Lung (tissue), 12 donors: Measurements from ENCODE around the gene AHDC1. TPM values are rescaled to one million over a fixed set of nuclear protein-coding genes. Genes with fewer than 3 reads are reported as not detected.

Source experiments
- ATAC-seq: fragments of 200-7000 bp; cut with Tn5 transposase; one replicate; pipeline ENCODE4 v1.9.1; 2020; ENCODE audit warnings: moderate number of reproducible peaks; ENCODE audit not compliant: insufficient read depth, low FRiP score
- DNase-seq, 3 donors: peaks; one replicate each; pipeline ENCODE4 v3.0.0-alpha.2; 2013 to 2017
- H3K27ac ChIP-seq, 2 donors: one replicate each; pipeline ENCODE4 v1.5.1; 2013; ENCODE audit warnings: mild to moderate bottlenecking in 2 of 2, moderate library complexity in 2 of 2, control low read depth in 1 of 2, inconsistent platforms in 1 of 2, low read depth in 1 of 2, low read length in 1 of 2
- H3K27me3 ChIP-seq, 3 donors: one replicate each; pipeline ENCODE4 v1.5.1; 2013; ENCODE audit warnings: low read length in 2 of 3; ENCODE audit not compliant: control insufficient read depth in 3 of 3, insufficient read depth in 3 of 3
- H3K36me3 ChIP-seq, 4 donors: one replicate each; pipeline ENCODE4 v1.5.1; 2013; ENCODE audit warnings: low read length in 4 of 4, mild to moderate bottlenecking in 1 of 4, moderate library complexity in 1 of 4; ENCODE audit not compliant: control insufficient read depth in 4 of 4, insufficient read depth in 4 of 4
- H3K4me1 ChIP-seq, 5 donors: one replicate each; pipeline ENCODE4 v1.5.1; 2013; ENCODE audit warnings: low read length in 5 of 5, mild to moderate bottlenecking in 2 of 5, moderate library complexity in 1 of 5; ENCODE audit not compliant: control insufficient read depth in 5 of 5, insufficient read depth in 5 of 5
- H3K4me3 ChIP-seq: one replicate; pipeline ENCODE4 v1.5.1; 2013; ENCODE audit warnings: mild to moderate bottlenecking, control low read depth, moderate library complexity
- H3K9ac ChIP-seq, 2 donors: one replicate each; pipeline ENCODE4 v1.5.1; 2013; ENCODE audit warnings: low read length in 2 of 2, control low read depth in 1 of 2; ENCODE audit not compliant: insufficient read depth in 1 of 2
- H3K9me3 ChIP-seq, 4 donors: one replicate each; pipeline ENCODE4 v1.5.1; 2013; ENCODE audit warnings: low read length in 3 of 4, mild to moderate bottlenecking in 1 of 4, moderate library complexity in 1 of 4; ENCODE audit not compliant: control insufficient read depth in 4 of 4, insufficient read depth in 3 of 4
- WGBS, 2 donors: extraction: QIAGEN DNeasy Blood & Tissue Kit; methylation state at CpG; one replicate each; pipeline ENCODE4 v1.1.7; 2013; 5-methylcytosine and 5-hydroxymethylcytosine counted together
- polyA plus RNA-seq, 2 donors: library from polyadenylated mRNA; stranded (reverse); fragments of 200-250 nt; gene quantifications; one replicate each; pipeline ENCODE4 v1.2.1, GENCODE V29; 2013
- total RNA-seq, 2 donors: library from RNA; depleted of rRNA in 1 of 2; stranded (reverse); fragments of >200 nt in 1 of 2; gene quantifications; one replicate each; pipeline ENCODE4 v1.2.1, GENCODE V29; 2014 to 2021
- TF ChIP-seq, protein P1 (sequence below): IDR thresholded peaks from 2 replicates; pipeline ENCODE4 v1.5.1; 2012; ENCODE audit warnings: mild to moderate bottlenecking; ENCODE audit errors: control extremely low read depth, extremely low read depth
- donor health status: control.
- donor health status: control.
- donor health status: Bipolar disorder and iron deficiency.
- donor health status: healthy.
- donor health status: DM: yes; HTN: yes; CAD: no.

AHDC1 gene
- total and polyA plus RNA-seq, 4 donors: 10.3 to 37.9 (median 21.8) TPM

DNA sequence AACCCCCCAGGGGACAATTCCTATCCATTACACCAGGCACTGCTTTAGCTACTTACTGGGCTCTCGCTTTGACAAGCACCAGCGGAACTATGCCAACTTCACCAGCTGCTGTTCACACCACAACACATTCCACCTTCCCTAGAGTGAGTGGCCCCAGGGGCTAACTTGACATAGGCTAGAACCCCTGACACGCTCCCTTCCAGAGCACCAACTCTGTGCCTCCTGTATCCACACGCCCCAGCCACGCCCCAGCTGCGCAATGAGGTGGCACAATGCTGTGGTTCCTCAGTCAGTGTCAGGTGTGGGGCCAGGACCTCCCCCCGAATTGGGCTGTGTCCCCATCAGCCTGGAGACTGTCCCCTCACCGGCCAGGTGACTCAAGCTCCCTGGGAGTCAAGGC is 42.7 kb upstream of the AHDC1 start:
- ATAC-seq (no peak), DNase-seq (no peak)

GRCh38 chr1:27645071-27645415 is 41.1 kb upstream of the AHDC1 start:
- H3K4me3 ChIP-seq: no peak overlapping the region
- TF ChIP-seq, protein P1, sequence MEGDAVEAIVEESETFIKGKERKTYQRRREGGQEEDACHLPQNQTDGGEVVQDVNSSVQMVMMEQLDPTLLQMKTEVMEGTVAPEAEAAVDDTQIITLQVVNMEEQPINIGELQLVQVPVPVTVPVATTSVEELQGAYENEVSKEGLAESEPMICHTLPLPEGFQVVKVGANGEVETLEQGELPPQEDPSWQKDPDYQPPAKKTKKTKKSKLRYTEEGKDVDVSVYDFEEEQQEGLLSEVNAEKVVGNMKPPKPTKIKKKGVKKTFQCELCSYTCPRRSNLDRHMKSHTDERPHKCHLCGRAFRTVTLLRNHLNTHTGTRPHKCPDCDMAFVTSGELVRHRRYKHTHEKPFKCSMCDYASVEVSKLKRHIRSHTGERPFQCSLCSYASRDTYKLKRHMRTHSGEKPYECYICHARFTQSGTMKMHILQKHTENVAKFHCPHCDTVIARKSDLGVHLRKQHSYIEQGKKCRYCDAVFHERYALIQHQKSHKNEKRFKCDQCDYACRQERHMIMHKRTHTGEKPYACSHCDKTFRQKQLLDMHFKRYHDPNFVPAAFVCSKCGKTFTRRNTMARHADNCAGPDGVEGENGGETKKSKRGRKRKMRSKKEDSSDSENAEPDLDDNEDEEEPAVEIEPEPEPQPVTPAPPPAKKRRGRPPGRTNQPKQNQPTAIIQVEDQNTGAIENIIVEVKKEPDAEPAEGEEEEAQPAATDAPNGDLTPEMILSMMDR: no peak
- ATAC-seq: no peak
- no peak for DNase-seq
- H3K9ac ChIP-seq: no peak overlapping the region
- H3K9me3 ChIP-seq: no peaks in the 10 kb centered on the region
- no peaks in the 10 kb centered on the region for H3K36me3 ChIP-seq
- no peaks in the 10 kb centered on the region for H3K27me3 ChIP-seq
- no peak overlapping the region for H3K27ac ChIP-seq
- H3K4me1 ChIP-seq: peaks cover 0 to 2% (median 1%) of the 10 kb centered on the region in 5 donors
- 97 to 98% methylated on average over 4 of the region's 4 CpGs for WGBS, 2 donors

More for the DNA sequence above, 42.7 kb upstream of the AHDC1 start:
- no peaks in the 10 kb centered on the region for H3K27me3 ChIP-seq
- no peak overlapping the region for H3K9ac ChIP-seq
- peaks cover 2 to 14% (median 7%) of the 10 kb centered on the region in 5 donors for H3K4me1 ChIP-seq
- TF ChIP-seq, protein P1: no peak
- no peaks in the 10 kb centered on the region for H3K36me3 ChIP-seq
- no peak overlapping the region for H3K4me3 ChIP-seq
- WGBS, 2 donors: 47 to 85% methylated on average over 8 of the region's 8 CpGs
- no peak overlapping the region for H3K27ac ChIP-seq
- no peaks in the 10 kb centered on the region for H3K9me3 ChIP-seq

DNA sequence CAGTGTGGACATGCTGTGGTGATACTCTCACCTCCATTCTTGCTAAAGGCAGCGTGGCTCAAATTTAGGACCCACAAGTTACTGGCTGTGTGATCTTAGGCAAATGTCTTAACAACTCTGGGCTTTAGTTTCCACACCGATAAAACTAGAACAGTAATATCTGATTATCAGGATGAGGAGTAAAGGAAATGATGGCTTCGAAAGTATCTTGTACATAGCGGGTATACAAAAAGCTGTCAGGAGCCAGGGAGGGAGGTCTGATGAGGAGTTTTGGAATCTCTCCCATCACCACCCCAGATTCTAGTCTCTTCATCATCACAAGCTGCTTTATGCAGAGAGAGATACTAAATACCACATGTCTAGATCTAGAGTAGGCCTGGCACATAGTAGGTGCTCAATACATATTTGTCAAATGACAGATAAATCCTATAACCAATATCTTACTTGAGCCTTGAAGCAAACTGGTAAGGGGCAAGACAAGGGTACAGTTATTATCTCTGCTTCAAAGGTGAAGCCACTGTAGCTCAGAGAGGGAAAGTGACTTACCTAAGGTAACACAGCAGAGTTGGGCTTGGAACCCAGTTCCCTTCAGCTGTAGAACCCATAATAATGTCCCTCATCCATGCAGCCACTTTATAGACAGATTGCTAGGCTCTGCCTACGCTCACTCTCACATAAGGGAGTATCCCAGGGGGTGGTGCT is 40.6 kb upstream of the AHDC1 start:
- TF ChIP-seq, protein P1: no peak
- H3K9me3 ChIP-seq: no peaks in the 10 kb centered on the region
- no peaks in the 10 kb centered on the region for H3K36me3 ChIP-seq
- no peak overlapping the region for H3K9ac ChIP-seq
- H3K27ac ChIP-seq: no peak overlapping the region
- ATAC-seq: no peak
- peaks cover 0 to 2% (median 0%) of the 10 kb centered on the region in 5 donors for H3K4me1 ChIP-seq
- no peaks in the 10 kb centered on the region for H3K27me3 ChIP-seq
- H3K4me3 ChIP-seq: no peak overlapping the region
- WGBS, 2 donors: 83 to 93% methylated on average over 5 of the region's 5 CpGs
- no peak for DNase-seq
